Smooth muscle cell (in vitro differentiated cells): ENCODE measurements around the gene ORAI3. TPM values are rescaled to one million over a fixed set of nuclear protein-coding genes. Genes with fewer than 3 reads are reported as not detected.

Experiments used
- DNase-seq: peaks from one replicate; lab custom pipeline; 2025; ENCODE audit not compliant: unreplicated experiment; lab: John Stamatoyannopoulos, UW
- H2AFZ ChIP-seq: fragments of 200-600 bp; sonication (generic); 2 replicates; pipeline ENCODE4 v1.6.0; 2016; ENCODE audit warnings: antibody characterized with exemption, low read depth, mild to moderate bottlenecking
- H3F3A ChIP-seq: fragments of 200-600 bp; sonication (generic); 2 replicates; pipeline ENCODE4 v1.6.0; 2017; ENCODE audit warnings: antibody characterized with exemption, low read depth
- H3K27ac ChIP-seq: fragments of 200-600 bp; sonication (generic); 2 replicates; pipeline ENCODE4 v1.5.1; 2016; ENCODE audit warnings: low read depth, mild to moderate bottlenecking
- H3K27me3 ChIP-seq: fragments of 200-600 bp; sonication (generic); 2 replicates; pipeline ENCODE4 v1.6.1; 2016; ENCODE audit warnings: low read depth, mild to moderate bottlenecking
- H3K36me3 ChIP-seq: fragments of 200-600 bp; sonication (generic); 2 replicates; pipeline ENCODE4 v1.5.1; 2016; ENCODE audit warnings: low read depth
- H3K4me1 ChIP-seq: fragments of 200-600 bp; sonication (generic); 2 replicates; pipeline ENCODE4 v1.5.1; 2016; ENCODE audit warnings: low read depth
- H3K4me2 ChIP-seq: fragments of 200-600 bp; sonication (generic); 2 replicates; pipeline ENCODE4 v1.6.0; 2016; ENCODE audit warnings: mild to moderate bottlenecking
- H3K4me3 ChIP-seq: fragments of 200-600 bp; sonication (generic); 2 replicates; pipeline ENCODE4 v1.5.1; 2016; ENCODE audit warnings: mild to moderate bottlenecking
- H3K79me2 ChIP-seq: fragments of 200-600 bp; sonication (generic); 2 replicates; pipeline ENCODE4 v1.6.0; 2016; ENCODE audit warnings: low read depth, mild to moderate bottlenecking
- H3K9ac ChIP-seq: fragments of 200-600 bp; sonication (generic); 2 replicates; pipeline ENCODE4 v1.6.0; 2016; ENCODE audit warnings: low read depth
- H3K9me3 ChIP-seq: fragments of 200-600 bp; sonication (generic); replicated peaks from 2 replicates; pipeline ENCODE4 v1.5.1; 2016; ENCODE audit warnings: low read depth
- H4K20me1 ChIP-seq: fragments of 200-600 bp; sonication (generic); 2 replicates; pipeline ENCODE4 v1.6.0; 2016; ENCODE audit warnings: low read depth
- WGBS: methylation state at CpG from one replicate; pipeline ENCODE4 v1.1.7; 2016; ENCODE audit warnings: low lambda C conversion rate; 5-methylcytosine and 5-hydroxymethylcytosine counted together
- polyA plus RNA-seq: library from polyadenylated mRNA; unstranded; fragments of >200 nt; fragmentation: Nextera tagmentation; extraction: Ambion mirVana; gene quantifications from 2 replicates; pipeline ENCODE4 v1.2.1, GENCODE V29; 2016
- total RNA-seq: library from RNA; depleted of rRNA; stranded (reverse); fragments of >200 nt; gene quantifications from 2 replicates; pipeline ENCODE4 v1.2.3, GENCODE V29; 2014
- TF ChIP-seq, protein P1 (sequence below): fragments of 200-600 bp; sonication (generic); IDR thresholded peaks from 2 replicates; pipeline ENCODE4 v1.5.1; 2017; ENCODE audit warnings: borderline replicate concordance, mild to moderate bottlenecking, antibody characterized with exemption; ENCODE audit not compliant: insufficient read depth, poor library complexity, severe bottlenecking

ORAI3 gene
- total and polyA plus RNA-seq, 2 experiments from 2014 or later, result 34.9 to 39.4 TPM

DNA sequence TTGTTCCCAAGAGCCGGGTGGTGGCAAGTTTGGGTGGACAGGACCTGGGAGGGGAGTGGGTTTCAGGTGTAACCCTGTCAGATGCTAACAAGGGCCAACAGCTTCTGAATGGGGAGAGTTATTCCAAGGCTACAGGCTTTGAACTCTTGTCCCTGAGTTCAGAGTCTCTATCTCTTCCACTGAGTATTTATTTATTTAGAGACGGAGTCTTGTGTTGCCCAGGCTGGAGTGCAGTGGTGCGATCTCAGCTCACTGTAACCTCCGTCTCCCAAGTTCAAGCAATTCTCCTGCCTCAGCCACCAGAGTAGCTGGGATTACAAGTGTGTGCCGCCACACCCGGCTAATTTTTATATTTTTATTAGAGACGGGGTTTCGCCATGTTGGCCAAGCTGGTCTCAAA lies 6.1 kb downstream of the ORAI3 start:
- H3K4me1 ChIP-seq, result peaks cover 15% of the 10 kb centered on the region
- 96% methylated on average over 8 of the region's 8 CpGs for WGBS
- no peaks in the 10 kb centered on the region for H3K9me3 ChIP-seq
- no peak overlapping the region for H3K4me3 ChIP-seq
- H3K36me3 ChIP-seq, result no peaks in the 10 kb centered on the region
- H4K20me1 ChIP-seq, result peaks cover 34% of the 10 kb centered on the region
- no peak overlapping the region for H2AFZ ChIP-seq
- DNase-seq, result no peak
- no peak overlapping the region for H3K4me2 ChIP-seq
- no peak overlapping the region for H3K27ac ChIP-seq
- H3F3A ChIP-seq, result peaks cover 10% of the 10 kb centered on the region
- no peak overlapping the region for H3K9ac ChIP-seq
- TF ChIP-seq, protein P1, sequence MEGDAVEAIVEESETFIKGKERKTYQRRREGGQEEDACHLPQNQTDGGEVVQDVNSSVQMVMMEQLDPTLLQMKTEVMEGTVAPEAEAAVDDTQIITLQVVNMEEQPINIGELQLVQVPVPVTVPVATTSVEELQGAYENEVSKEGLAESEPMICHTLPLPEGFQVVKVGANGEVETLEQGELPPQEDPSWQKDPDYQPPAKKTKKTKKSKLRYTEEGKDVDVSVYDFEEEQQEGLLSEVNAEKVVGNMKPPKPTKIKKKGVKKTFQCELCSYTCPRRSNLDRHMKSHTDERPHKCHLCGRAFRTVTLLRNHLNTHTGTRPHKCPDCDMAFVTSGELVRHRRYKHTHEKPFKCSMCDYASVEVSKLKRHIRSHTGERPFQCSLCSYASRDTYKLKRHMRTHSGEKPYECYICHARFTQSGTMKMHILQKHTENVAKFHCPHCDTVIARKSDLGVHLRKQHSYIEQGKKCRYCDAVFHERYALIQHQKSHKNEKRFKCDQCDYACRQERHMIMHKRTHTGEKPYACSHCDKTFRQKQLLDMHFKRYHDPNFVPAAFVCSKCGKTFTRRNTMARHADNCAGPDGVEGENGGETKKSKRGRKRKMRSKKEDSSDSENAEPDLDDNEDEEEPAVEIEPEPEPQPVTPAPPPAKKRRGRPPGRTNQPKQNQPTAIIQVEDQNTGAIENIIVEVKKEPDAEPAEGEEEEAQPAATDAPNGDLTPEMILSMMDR, result no peak
- no peaks in the 10 kb centered on the region for H3K27me3 ChIP-seq
- H3K79me2 ChIP-seq, result peaks cover 11% of the 10 kb centered on the region

DNA sequence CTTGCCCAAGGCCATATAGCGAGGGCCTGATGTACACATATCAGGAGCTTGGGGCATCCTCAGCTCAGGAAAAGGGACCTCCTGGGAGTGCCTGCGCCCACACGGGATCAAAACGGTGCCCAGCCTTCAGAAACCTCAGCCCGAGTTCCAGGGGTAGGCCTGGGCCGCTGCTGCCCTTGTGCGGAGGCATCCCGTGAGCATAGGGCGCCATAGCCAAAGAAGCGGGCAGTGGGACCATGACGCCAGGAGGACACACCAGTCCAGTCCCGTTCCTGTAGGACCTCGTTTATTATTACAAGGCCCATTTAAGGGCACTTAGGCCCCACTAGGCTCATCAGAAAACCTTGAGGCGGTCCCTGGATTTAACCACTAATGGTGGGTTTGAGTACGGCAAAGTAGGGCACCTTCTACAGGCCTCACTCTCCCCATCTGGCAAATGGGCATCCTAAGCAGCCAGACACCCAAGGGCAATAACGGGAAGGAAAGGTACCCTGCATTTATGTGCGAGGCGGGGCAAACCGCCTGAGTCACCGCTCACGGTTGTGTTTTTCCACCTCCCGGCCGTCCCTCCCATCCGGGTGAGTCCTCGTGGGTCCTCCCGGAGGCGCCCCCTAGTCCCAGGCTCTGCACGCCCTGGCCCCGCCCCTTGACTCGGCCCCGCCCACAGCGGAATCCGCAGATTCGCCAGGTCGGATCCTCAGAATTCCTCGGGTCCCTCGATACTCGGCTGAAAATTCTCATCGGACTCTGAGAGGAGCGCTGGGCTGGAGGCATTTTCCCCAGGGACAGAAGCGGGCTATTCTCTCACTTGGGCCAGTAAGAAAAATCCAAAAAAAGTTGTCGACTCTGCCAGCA lies 8.0 kb downstream of the ORAI3 start:
- peaks cover 11% of the 10 kb centered on the region for H3K79me2 ChIP-seq
- TF ChIP-seq, protein P1, result peak; percentile 11
- peak; percentile 78 for DNase-seq
- peak overlapping the region; percentile 88 for H3K4me2 ChIP-seq
- peak overlapping the region; percentile 100 for H3K9ac ChIP-seq
- no peaks in the 10 kb centered on the region for H3K9me3 ChIP-seq
- H3K27me3 ChIP-seq, result no peaks in the 10 kb centered on the region
- 34% methylated on average over 40 of the region's 42 CpGs for WGBS
- H3K36me3 ChIP-seq, result no peaks in the 10 kb centered on the region
- H3K4me3 ChIP-seq, result peak overlapping the region; percentile 99
- H3K27ac ChIP-seq, result peak overlapping the region; percentile 100
- H3K4me1 ChIP-seq, result peaks cover 6% of the 10 kb centered on the region
- H3F3A ChIP-seq, result peaks cover 8% of the 10 kb centered on the region
- H4K20me1 ChIP-seq, result peaks cover 22% of the 10 kb centered on the region
- H2AFZ ChIP-seq, result peak overlapping the region; percentile 84

DNA sequence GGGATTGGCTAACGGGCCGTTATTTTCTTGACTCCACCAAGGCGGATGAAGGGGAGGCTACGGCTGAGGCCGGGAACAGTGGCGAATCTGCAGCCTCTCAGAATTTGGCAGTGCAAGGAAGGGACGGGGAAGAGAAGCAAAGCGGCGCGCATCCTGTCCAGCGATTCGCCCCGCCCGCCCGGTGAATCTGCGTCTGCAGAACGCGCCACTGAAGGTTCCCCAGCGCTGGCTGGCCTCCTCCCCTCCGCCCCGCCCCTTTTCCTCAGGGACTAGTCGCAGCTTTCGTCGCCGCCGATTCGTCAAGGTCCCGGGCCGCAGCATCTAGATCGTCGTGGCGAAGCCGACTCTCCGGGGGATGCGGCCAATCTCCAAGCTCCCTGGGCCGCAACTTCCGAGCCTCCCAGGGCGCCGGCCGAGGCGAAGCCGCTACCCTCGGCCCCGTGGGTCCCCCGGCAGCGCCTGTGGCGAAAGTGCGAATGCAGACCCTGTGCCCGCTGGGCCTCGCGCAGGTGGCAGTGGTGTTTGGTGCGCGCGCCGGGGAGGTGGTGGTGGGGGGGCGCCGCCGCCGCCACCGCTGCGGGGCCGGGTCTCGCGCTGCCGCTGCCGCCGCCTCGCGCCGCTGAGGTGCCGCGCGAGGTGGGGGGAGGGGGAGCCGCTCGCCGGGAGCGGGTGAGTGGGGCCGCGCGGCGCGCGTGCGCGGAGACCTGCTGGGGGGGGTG lies 8.7 kb downstream of the ORAI3 start, which contains the start of gene SETD1A:
Gene SETD1A (plus strand): TSS at position 299 of the 719 bp plus-strand sequence. CDS start 978 bp downstream, outside the sequence.
- peaks cover 21% of the 10 kb centered on the region for H4K20me1 ChIP-seq
- TF ChIP-seq, protein P1, result no peak
- peak within 1 kb of the TSS; percentile 100 for H3K9ac ChIP-seq
- H3K4me3 ChIP-seq, result peak within 1 kb of the TSS; percentile 99
- H3K4me2 ChIP-seq, result peak within 1 kb of the TSS; percentile 88
- peaks cover 11% of the 10 kb centered on the region for H3K79me2 ChIP-seq
- no peaks in the 10 kb centered on the region for H3K27me3 ChIP-seq
- H3F3A ChIP-seq, result peaks cover 8% of the 10 kb centered on the region
- H3K9me3 ChIP-seq, result no peaks in the 10 kb centered on the region
- H3K4me1 ChIP-seq, result peaks cover 6% of the 10 kb centered on the region
- H3K36me3 ChIP-seq, result no peaks in the 10 kb centered on the region
- peak; percentile 86 for DNase-seq
- H3K27ac ChIP-seq, result peak within 1 kb of the TSS; percentile 100
- WGBS, result 1% methylated on average over 46 of the region's 85 CpGs
- peak within 1 kb of the TSS; percentile 84 for H2AFZ ChIP-seq
